Mammary epithelial cell (primary cell): ENCODE data around the gene POU2AF3.

Experiments
- CTCF ChIP-seq, 2 donors: IDR thresholded peaks in 1 of 2; conservative IDR thresholded peaks in 1 of 2; 2 replicates each; pipeline ENCODE4 v1.5.1; 2011 to 2012; ENCODE audit warnings: inconsistent platforms in 2 of 2, low read length in 2 of 2, mild to moderate bottlenecking in 2 of 2, control low read depth in 1 of 2, low read depth in 1 of 2; ENCODE audit not compliant: insufficient read depth in 1 of 2; ENCODE audit errors: extremely low read depth in 1 of 2
- EZH2 ChIP-seq: IDR thresholded peaks from 2 replicates; pipeline ENCODE4 v1.6.1; 2012; ENCODE audit warnings: low read length, inconsistent platforms, borderline replicate concordance

- no peak for TF ChIP-seq CTCF (conservative IDR thresholded peaks at IDR 0.05 in 1 of 2, IDR thresholded peaks at IDR 0.05 in 1 of 2; ENCODE audit: extremely low read depth in 1 of 2, insufficient read depth in 1 of 2, low read depth in 1 of 2, low read length in 2 of 2)
- TF ChIP-seq EZH2: no peak
Observed at GRCh38 chr11:111351374-111352055, 53.2 kb downstream of the POU2AF3 start.
